ENCODE data around the gene CDIP1. TPM values are rescaled to one million over a fixed set of nuclear protein-coding genes. Genes with fewer than 3 reads are reported as not detected.
"Not testable (repeated sequence)": the region's sequence is repeated elsewhere in the genome, so short reads cannot be mapped to it uniquely, and the experiment has no call there.

CDIP1 gene
- total RNA-seq, 3 donors from 2014 or later, result 16.9 to 23.5 (median 19.6) TPM

GRCh38 chr16:4576008-4576407 lies 37.4 kb upstream of the CDIP1 start:
- ATAC-seq, result no peak
- Histone ChIP-seq H3K4me3 (no peak overlapping the region), H3K9me3 (no peaks in the 10 kb centered on the region), H3K4me1 (ENCODE audit: low read depth) (no peaks in the 10 kb centered on the region), H3K36me3 (ENCODE audit: low read depth) (no peaks in the 10 kb centered on the region)
- TF ChIP-seq CTCF (IDR thresholded peaks at IDR 0.05), result no peak
- intact Hi-C loops (cut with DNase I, micrococcal nuclease), result no loop called here
- DNase-seq, result no peak

- no peaks in the 10 kb centered on the region for H3K4me1 ChIP-seq (ENCODE audit: low read depth)
- DNase-seq, result no peak
- no peaks in the 10 kb centered on the region for H3K9me3 ChIP-seq
- intact Hi-C loops (cut with DNase I, micrococcal nuclease), result no loop called here
- no peak for TF ChIP-seq CTCF (IDR thresholded peaks at IDR 0.05)
- no peaks in the 10 kb centered on the region for H3K36me3 ChIP-seq (ENCODE audit: low read depth)
- H3K4me3 ChIP-seq, result no peak overlapping the region
- no peak for ATAC-seq
Measured at GRCh38 chr16:4574919-4575705, 36.5 kb upstream of the CDIP1 start.

GRCh38 chr16:4573926-4574325 lies 35.4 kb upstream of the CDIP1 start:
- H3K4me1 ChIP-seq (ENCODE audit: low read depth); DNase-seq; intact Hi-C loops (cut with DNase I, micrococcal nuclease); H3K9me3 ChIP-seq; H3K4me3 ChIP-seq; H3K36me3 ChIP-seq (ENCODE audit: low read depth); ATAC-seq: not testable (repeated sequence)

GRCh38 chr16:4572715-4573114 lies 34.1 kb upstream of the CDIP1 start:
- Histone ChIP-seq H3K9me3 (no peaks in the 10 kb centered on the region), H3K36me3 (ENCODE audit: low read depth) (no peaks in the 10 kb centered on the region), H3K4me1 (ENCODE audit: low read depth) (no peaks in the 10 kb centered on the region), H3K4me3 (no peak overlapping the region)
- intact Hi-C loops (cut with DNase I, micrococcal nuclease), result no loop called here
- ATAC-seq (no peak), DNase-seq (no peak)
- TF ChIP-seq CTCF (IDR thresholded peaks at IDR 0.05), result no peak

GRCh38 chr16:4570688-4571321 lies 32.2 kb upstream of the CDIP1 start:
- Histone ChIP-seq H3K4me3 (no peak overlapping the region), H3K4me1 (ENCODE audit: low read depth) (no peaks in the 10 kb centered on the region), H3K9me3 (no peaks in the 10 kb centered on the region), H3K36me3 (ENCODE audit: low read depth) (no peaks in the 10 kb centered on the region)
- TF ChIP-seq CTCF (IDR thresholded peaks at IDR 0.05), result no peak
- no peak for DNase-seq
- ATAC-seq, result no peak
- intact Hi-C loops (cut with DNase I, micrococcal nuclease), result no loop called here

- intact Hi-C loops (cut with DNase I, micrococcal nuclease), result no loop called here
- no peak for TF ChIP-seq CTCF (IDR thresholded peaks at IDR 0.05)
Measured at GRCh38 chr16:4570086-4570485, 31.5 kb upstream of the CDIP1 start.

More at GRCh38 chr16:4570086-4570485, 31.5 kb upstream of the CDIP1 start:
- Histone ChIP-seq H3K36me3 (ENCODE audit: low read depth) (no peaks in the 10 kb centered on the region), H3K9me3 (no peaks in the 10 kb centered on the region), H3K4me1 (ENCODE audit: low read depth) (no peaks in the 10 kb centered on the region), H3K4me3 (no peak overlapping the region)
- ATAC-seq (no peak), DNase-seq (no peak)
